CD14-positive monocyte (primary cell): ENCODE measurements around the gene C19orf12. TPM values are rescaled to one million over a fixed set of nuclear protein-coding genes. Genes with fewer than 3 reads are reported as not detected.

ENCODE experiments used
- DNase-seq, 3 donors: peaks; one replicate each; pipeline ENCODE4 v3.0.0-alpha.2; 2011 to 2022
- H2AFZ ChIP-seq: 2 replicates; pipeline ENCODE4 v1.6.0; 2012; ENCODE audit warnings: mild to moderate bottlenecking, low read depth, low read length, inconsistent platforms; ENCODE audit not compliant: insufficient read depth, poor library complexity, severe bottlenecking
- H3K27ac ChIP-seq, 2 donors: 1 replicate in 1 of 2; 2 replicates in 1 of 2; pipeline ENCODE4 v1.5.1; 2012 to 2013; ENCODE audit warnings: low read length in 2 of 2, control low read depth in 1 of 2, inconsistent platforms in 1 of 2, low read depth in 1 of 2, mild to moderate bottlenecking in 1 of 2
- H3K27me3 ChIP-seq, 2 donors: one replicate each; pipeline versions ENCODE4 v1.6.0 to v1.6.1; 2011 to 2013; ENCODE audit warnings: low read length in 2 of 2; ENCODE audit not compliant: control insufficient read depth in 2 of 2, insufficient read depth in 2 of 2
- H3K36me3 ChIP-seq, 2 donors: replicated peaks in 1 of 2; 1 replicate in 1 of 2; 2 replicates in 1 of 2; pipeline versions ENCODE4 v1.5.1 to v1.6.1; 2012 to 2013; ENCODE audit warnings: low read length in 2 of 2, control low read depth in 1 of 2, inconsistent platforms in 1 of 2, mild to moderate bottlenecking in 1 of 2; ENCODE audit not compliant: insufficient read depth in 2 of 2, control insufficient read depth in 1 of 2
- H3K4me1 ChIP-seq, 2 donors: 1 replicate in 1 of 2; 2 replicates in 1 of 2; pipeline versions ENCODE4 v1.5.1 to v1.6.1; 2012 to 2013; ENCODE audit warnings: low read length in 2 of 2, control low read depth in 1 of 2, inconsistent platforms in 1 of 2, mild to moderate bottlenecking in 1 of 2, moderate library complexity in 1 of 2; ENCODE audit not compliant: insufficient read depth in 2 of 2, control insufficient read depth in 1 of 2
- H3K4me2 ChIP-seq: replicated peaks from 2 replicates; pipeline ENCODE3; 2012; ENCODE audit warnings: low read length, moderate library complexity, mild to moderate bottlenecking; ENCODE audit not compliant: poor library complexity, severe bottlenecking; ENCODE audit errors: extremely low read depth
- H3K4me3 ChIP-seq, 3 experiments: fragments of 200-600 bp in 1 of 3; sonication (generic) in 1 of 3; replicated peaks in 1 of 3; 1 replicate in 2 of 3; 2 replicates in 1 of 3; pipeline ENCODE4 v1.5.1; 2011 to 2013; ENCODE audit warnings: low read length in 3 of 3, mild to moderate bottlenecking in 3 of 3, control low read depth in 2 of 3, low read depth in 2 of 3, inconsistent platforms in 1 of 3, moderate library complexity in 1 of 3
- H3K79me2 ChIP-seq: 2 replicates; pipeline ENCODE4 v1.6.0; 2012; ENCODE audit warnings: mild to moderate bottlenecking, control low read depth, inconsistent platforms, low read length, moderate library complexity; ENCODE audit not compliant: insufficient read depth
- H3K9ac ChIP-seq: 2 replicates; pipeline ENCODE4 v1.6.0; 2017; ENCODE audit warnings: low read length, mild to moderate bottlenecking; ENCODE audit not compliant: insufficient read depth, poor library complexity, severe bottlenecking
- H3K9me3 ChIP-seq, 2 donors: replicated peaks in 1 of 2; 1 replicate in 1 of 2; 2 replicates in 1 of 2; pipeline versions ENCODE4 v1.5.1 to v1.6.1; 2012 to 2013; ENCODE audit warnings: low read length in 2 of 2, control low read depth in 1 of 2; ENCODE audit not compliant: control insufficient read depth in 1 of 2, insufficient read depth in 1 of 2
- H4K20me1 ChIP-seq: 2 replicates; pipeline ENCODE4 v1.6.0; 2012; ENCODE audit warnings: mild to moderate bottlenecking, low read length, control low read depth, moderate library complexity; ENCODE audit not compliant: insufficient read depth
- H3K27ac Mint-ChIP-seq, 7 donors: one replicate each; pipeline ENCODE4 v1.8.0; 2020; ENCODE audit warnings: mild to moderate bottlenecking in 7 of 7, mixed read lengths in 7 of 7, moderate library complexity in 6 of 7, inconsistent platforms in 2 of 7
- H3K27me3 Mint-ChIP-seq, 3 donors: one replicate each; pipeline ENCODE4 v1.8.0; 2021 to 2022; ENCODE audit warnings: low read depth in 3 of 3, mild to moderate bottlenecking in 3 of 3, mixed read lengths in 3 of 3, moderate library complexity in 3 of 3, inconsistent platforms in 1 of 3
- H3K36me3 Mint-ChIP-seq, 2 donors: one replicate each; pipeline ENCODE4 v1.8.0; 2020; ENCODE audit warnings: mixed read lengths in 2 of 2, inconsistent platforms in 1 of 2, mild to moderate bottlenecking in 1 of 2
- H3K4me1 Mint-ChIP-seq: one replicate; pipeline ENCODE4 v1.8.0; 2020; ENCODE audit warnings: mild to moderate bottlenecking, mixed read lengths
- H3K4me3 Mint-ChIP-seq, 2 donors: one replicate each; pipeline ENCODE4 v1.8.0; 2020; ENCODE audit warnings: mild to moderate bottlenecking in 2 of 2, mixed read lengths in 2 of 2, moderate library complexity in 1 of 2
- H3K9me3 Mint-ChIP-seq, 7 donors: one replicate each; pipeline ENCODE4 v1.8.0; 2020 to 2022; ENCODE audit warnings: mixed read lengths in 7 of 7, mild to moderate bottlenecking in 6 of 7, moderate library complexity in 6 of 7, inconsistent platforms in 2 of 7
- CTCF ChIP-seq: fragments of 200-600 bp; IDR thresholded peaks from one replicate; pipeline ENCODE4 v1.8.0; 2022; ENCODE audit warnings: antibody characterized with exemption, mild to moderate bottlenecking
- WGBS: methylation state at CpG from one replicate; pipeline ENCODE4 v1.1.5; 2013; ENCODE audit warnings: missing lambda C conversion rate; ENCODE audit not compliant: insufficient coverage; 5-methylcytosine and 5-hydroxymethylcytosine counted together
- intact Hi-C, 2 donors: fragments of 100-400 bp; cut with micrococcal nuclease; formaldehyde crosslinking; loops; one replicate each; pipeline versions ENCODE4 v1.15.0 to v1.15.1; 2023
- polyA plus RNA-seq, 3 donors: library from polyadenylated mRNA; depleted of rRNA in 1 of 3; unstranded in 2 of 3; stranded (reverse) in 1 of 3; fragments of 300-500 nt in 2 of 3; fragments of >200 nt in 1 of 3; fragmentation: Illumina TruSeq in 2 of 3; gene quantifications; 1 replicate in 2 of 3; 2 replicates in 1 of 3; pipeline ENCODE4 v1.2.3, GENCODE V29; 2012 to 2021

C19orf12 gene
- polyA plus RNA-seq, 3 donors: 6.0 to 8.0 (median 6.8) TPM

- DNase-seq: no peak
- 100% methylated on average over 1 of the region's 5 CpGs for WGBS
- no peaks in the 10 kb centered on the region for H3K4me1 ChIP-seq
- no peak overlapping the region for H3K4me3 ChIP-seq
- intact Hi-C loops: no loop called here
- no peak overlapping the region for H2AFZ ChIP-seq
- no peak overlapping the region for H3K4me2 ChIP-seq
- TF ChIP-seq CTCF: no peak
- H3K79me2 ChIP-seq: no peaks in the 10 kb centered on the region
- no peaks in the 10 kb centered on the region for H4K20me1 ChIP-seq
- no peak overlapping the region for H3K27ac ChIP-seq
- no peaks in the 10 kb centered on the region for H3K9me3 ChIP-seq
- Mint-ChIP-seq H3K27ac (no peak overlapping the region), H3K4me3 (no peak overlapping the region), H3K36me3 (no peaks in the 10 kb centered on the region), H3K9me3 (peaks cover 0 to 7% (median 3%) of the 10 kb centered on the region in 7 donors), H3K4me1 (no peaks in the 10 kb centered on the region), H3K27me3 (peaks cover 0 to 3% (median 2%) of the 10 kb centered on the region in 3 donors)
- H3K27me3 ChIP-seq: no peaks in the 10 kb centered on the region
- no peaks in the 10 kb centered on the region for H3K36me3 ChIP-seq
- H3K9ac ChIP-seq: no peak overlapping the region
These were observed 56.7 kb downstream of the C19orf12 start for GRCh38 chr19:29658221-29658991.

DNA sequence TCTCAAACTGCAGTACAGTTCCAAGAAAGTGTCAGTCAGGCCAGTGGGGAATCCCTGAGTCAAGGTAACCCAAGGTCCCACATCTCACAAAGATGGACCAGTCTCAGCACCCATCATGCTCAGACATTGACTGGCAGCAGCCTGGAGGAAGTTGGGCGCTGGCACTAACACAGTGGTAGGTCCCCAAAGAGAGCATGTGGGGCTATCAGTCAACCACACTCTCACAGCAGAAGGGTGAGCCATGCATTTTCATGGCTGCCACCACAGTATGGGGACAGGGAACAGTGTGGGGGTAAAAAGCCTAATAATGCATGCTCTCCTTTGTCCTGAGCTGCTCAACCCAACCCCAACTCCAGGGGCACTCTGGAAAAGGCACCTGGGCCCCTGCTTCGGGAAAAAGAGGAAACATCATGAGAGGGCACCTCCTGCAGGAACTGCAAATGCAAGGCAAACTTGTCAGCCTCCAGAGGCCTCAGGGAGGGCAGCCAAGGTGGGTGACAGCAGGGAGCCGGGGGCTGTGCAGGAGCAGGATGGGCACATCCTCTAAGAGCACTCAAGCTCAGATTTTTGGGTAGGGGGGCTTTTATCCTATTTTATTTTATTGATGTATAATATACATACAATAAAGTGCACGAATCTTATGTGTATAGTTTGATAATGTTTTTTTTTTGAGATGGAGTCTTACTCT, 59.3 kb downstream of the C19orf12 start:
- Mint-ChIP-seq H3K27ac (no peak overlapping the region), H3K36me3 (no peaks in the 10 kb centered on the region), H3K9me3 (peaks cover 0 to 9% (median 5%) of the 10 kb centered on the region in 7 donors), H3K4me1 (no peaks in the 10 kb centered on the region), H3K27me3 (peaks cover 2 to 6% (median 3%) of the 10 kb centered on the region in 3 donors), H3K4me3 (no peak overlapping the region)
- Histone ChIP-seq H3K79me2 (no peaks in the 10 kb centered on the region), H3K9ac (no peak overlapping the region), H3K9me3 (no peaks in the 10 kb centered on the region), H3K4me1 (no peaks in the 10 kb centered on the region), H3K36me3 (no peaks in the 10 kb centered on the region), H2AFZ (no peak overlapping the region), H3K27ac (no peak overlapping the region), H3K4me3 (no peak overlapping the region), H3K27me3 (no peaks in the 10 kb centered on the region), H3K4me2 (no peak overlapping the region), H4K20me1 (no peaks in the 10 kb centered on the region)
- intact Hi-C loops: no loop called here
- no peak for DNase-seq
- WGBS: 0% methylated on average over 1 of the region's 4 CpGs
- no peak for TF ChIP-seq CTCF
